K562 (cell line): ENCODE results near the gene PFKFB2. TPM values are rescaled to one million over a fixed set of nuclear protein-coding genes. Genes with fewer than 3 reads are reported as not detected.
A peak's percentile ranks its signal among the peaks of the same experiment; 100 is the strongest.

ENCODE experiments used
- ATAC-seq: fragments of 200-7000 bp; cut with Tn5 transposase; 3 replicates; pipeline ENCODE4 v1.9.1; 2020; ENCODE audit warnings: moderate library complexity
- BruUV-seq: library from RNA; stranded (reverse); fragments of 400-500 nt; replicated peaks from 2 replicates; lab custom pipeline; 2021; lab: Mats Ljungman, UMichigan
- CTCF ChIA-PET: fragments of 300-600 bp; formaldehyde crosslinking; extraction: SDS; loops from one replicate; lab custom pipeline; 2021; ENCODE audit warnings: low intra/inter-chr PET ratio; lab: Yijun Ruan, JAX
- POLR2A ChIA-PET: fragments of 300-600, 350-650 bp; sonication (Branson Sonifier 250); formaldehyde crosslinking; extraction: SDS; loops from one replicate; lab custom pipeline; 2021; ENCODE audit warnings: antibody characterized with exemption, inconsistent platforms; lab: Yijun Ruan, JAX
- DNase-seq, 4 experiments: peaks; one replicate each; pipeline versions ENCODE4 v3.0.0 to v3.0.0-alpha.2; 2011 to 2018; ENCODE audit warnings: low spot score in 3 of 4, mixed read lengths in 3 of 4; ENCODE audit errors: extremely low read depth in 1 of 4
- FAIRE-seq: peaks from 2 replicates; lab custom pipeline; 2011; peaks lifted over from hg19 to GRCh38; lab: Jason Lieb, UNC
- H2AFZ ChIP-seq: 2 replicates; pipeline ENCODE4 v1.6.0; 2011; ENCODE audit warnings: low read depth, low read length, control low read depth, inconsistent platforms
- H3K27ac ChIP-seq: fragments of 200-600 bp; 3 replicates; pipeline ENCODE4 v1.8.0; 2011; ENCODE audit warnings: low read depth, mild to moderate bottlenecking, control low read depth, inconsistent platforms, low read length, moderate library complexity, mixed read lengths; ENCODE audit errors: extremely low read depth
- H3K27me3 ChIP-seq, 2 experiments: fragments of 300-600 bp in 1 of 2; 2 replicates in 1 of 2; 3 replicates in 1 of 2; pipeline versions ENCODE4 v1.6.0 to v1.8.0; 2011; ENCODE audit warnings: inconsistent platforms in 2 of 2, low read length in 2 of 2, mild to moderate bottlenecking in 1 of 2, mixed read lengths in 1 of 2, moderate library complexity in 1 of 2; ENCODE audit not compliant: control insufficient read depth in 2 of 2, insufficient read depth in 2 of 2
- H3K36me3 ChIP-seq: fragments of 300-600 bp; 3 replicates; pipeline ENCODE4 v1.8.0; 2011; ENCODE audit warnings: mild to moderate bottlenecking, low read length, inconsistent platforms; ENCODE audit not compliant: control insufficient read depth, insufficient read depth
- H3K4me1 ChIP-seq, 2 experiments: fragments of 200-600 bp in 1 of 2; replicated peaks in 1 of 2; 2 replicates in 1 of 2; 3 replicates in 1 of 2; pipeline versions ENCODE4 v1.5.1 to v1.8.0; 2011; ENCODE audit warnings: inconsistent platforms in 2 of 2, low read length in 2 of 2, mild to moderate bottlenecking in 1 of 2, mixed read lengths in 1 of 2, moderate library complexity in 1 of 2; ENCODE audit not compliant: control insufficient read depth in 2 of 2, insufficient read depth in 2 of 2
- H3K4me2 ChIP-seq: 2 replicates; pipeline ENCODE4 v1.6.1; 2011; ENCODE audit warnings: low read length, control low read depth, inconsistent platforms, mixed read lengths; ENCODE audit not compliant: insufficient read depth
- H3K4me3 ChIP-seq: fragments of 200-600 bp; sonication (generic), shearing (Covaris generic); 2 replicates; pipeline ENCODE4 v1.5.1; 2016; ENCODE audit warnings: control low read depth, inconsistent platforms
- H3K79me2 ChIP-seq: fragments of 200-600 bp; 3 replicates; pipeline ENCODE4 v1.8.0; 2011; ENCODE audit warnings: low read length, inconsistent platforms; ENCODE audit not compliant: control insufficient read depth, insufficient read depth
- H3K9ac ChIP-seq, 2 experiments: 2 replicates each; pipeline versions ENCODE4 v1.6.0 to v1.6.1; 2011; ENCODE audit warnings: low read depth in 2 of 2, low read length in 2 of 2, control low read depth in 1 of 2, inconsistent platforms in 1 of 2, mild to moderate bottlenecking in 1 of 2, mixed read lengths in 1 of 2; ENCODE audit not compliant: insufficient read depth in 1 of 2
- H3K9me1 ChIP-seq: one replicate; pipeline ENCODE4 v1.6.0; 2011; ENCODE audit warnings: inconsistent platforms, mild to moderate bottlenecking, low read length, moderate library complexity; ENCODE audit not compliant: control insufficient read depth, insufficient read depth
- H3K9me3 ChIP-seq: replicated peaks from 2 replicates; pipeline ENCODE4 v1.5.1; 2011; ENCODE audit warnings: low read depth, low read length, inconsistent platforms; ENCODE audit not compliant: control insufficient read depth, insufficient read depth
- H4K20me1 ChIP-seq: replicated peaks from 2 replicates; pipeline ENCODE4 v1.6.1; 2011; ENCODE audit warnings: low read length, inconsistent platforms, mixed read lengths; ENCODE audit not compliant: control insufficient read depth, insufficient read depth
- CBX5 ChIP-seq: IDR thresholded peaks from 2 replicates; pipeline ENCODE4 v1.6.1; 2014; ENCODE audit warnings: low read depth, borderline replicate concordance
- CCNT2 ChIP-seq: IDR thresholded peaks from 2 replicates; pipeline ENCODE4 v1.6.1; 2011; ENCODE audit warnings: borderline replicate concordance, low read depth, mild to moderate bottlenecking, moderate library complexity, mixed read lengths, low read length; ENCODE audit not compliant: insufficient read length; ENCODE audit errors: extremely low read depth
- CEBPB ChIP-seq: fragments of 450-650 bp; IDR thresholded peaks from 2 replicates; pipeline ENCODE4 v1.6.1; 2016; ENCODE audit warnings: missing genetic modification characterization, missing compliant biosample characterization
- CHCHD3 ChIP-seq: fragments of 250-450 bp; sonication (Bioruptor Pico); IDR thresholded peaks from 2 replicates; pipeline ENCODE4 v2.1.2; 2022; ENCODE audit warnings: mild to moderate bottlenecking
- GABPA ChIP-seq: fragments of 200-800 bp; sonication (Bioruptor generic); conservative IDR thresholded peaks from 2 replicates; pipeline ENCODE4 v1.6.1; 2016; ENCODE audit warnings: low read depth, missing genetic modification characterization, missing compliant biosample characterization
- GTF2A2 ChIP-seq: IDR thresholded peaks from 2 replicates; pipeline ENCODE4 v1.6.1; 2016; ENCODE audit warnings: mild to moderate bottlenecking, missing genetic modification characterization, missing compliant biosample characterization
- KDM1A ChIP-seq, 2 experiments: fragments of 450-650 bp; IDR thresholded peaks; 2 replicates each; pipeline ENCODE4 v1.6.1; 2016; ENCODE audit warnings: mild to moderate bottlenecking in 2 of 2
- KHSRP ChIP-seq: fragments of 450-650 bp; IDR thresholded peaks from 2 replicates; pipeline ENCODE4 v1.6.1; 2017
- NCOA4 ChIP-seq: fragments of 450-650 bp; IDR thresholded peaks from 2 replicates; pipeline ENCODE4 v1.6.1; 2018; ENCODE audit warnings: mild to moderate bottlenecking; ENCODE audit not compliant: partially characterized antibody
- NR2C1 ChIP-seq, 2 experiments: fragments of 450-650 bp; IDR thresholded peaks; 2 replicates each; pipeline ENCODE4 v1.6.1; 2017; ENCODE audit warnings: mild to moderate bottlenecking in 2 of 2, antibody characterized with exemption in 1 of 2, inconsistent platforms in 1 of 2, missing compliant biosample characterization in 1 of 2, missing genetic modification characterization in 1 of 2
- WGBS: fragments of 100-300 bp; shearing (Covaris generic); methylation state at CpG from one replicate; pipeline ENCODE4 v1.1.6; 2016; ENCODE audit warnings: low coverage, mixed read lengths; ENCODE audit not compliant: insufficient coverage; ENCODE audit errors: missing lambda C conversion rate; 5-methylcytosine and 5-hydroxymethylcytosine counted together
- in situ Hi-C: fragments of 300-500 bp; cut with MboI; formaldehyde crosslinking; loops from 4 replicates; pipeline ENCODE4 v1.15.0; 2018; ENCODE audit warnings: inconsistent platforms, mixed read lengths
- intact Hi-C: fragments of 100-400 bp; cut with micrococcal nuclease; formaldehyde crosslinking; loops from 2 replicates; pipeline ENCODE4 v1.14.2; 2022
- polyA plus RNA-seq, 8 experiments: library from polyadenylated mRNA; depleted of rRNA in 4 of 8; stranded (reverse) in 5 of 8; unstranded in 3 of 8; fragments of >200 nt; fragmentation: Nextera tagmentation in 2 of 8; fragmentation: Illumina TruSeq in 1 of 8; extraction: Ambion mirVana in 2 of 8; extraction: Trizol in 1 of 8; gene quantifications; 2 replicates each; pipeline versions ENCODE4 v1.2.1 to v1.2.3, GENCODE V29; 2011 to 2014; ENCODE audit warnings: inconsistent platforms in 1 of 8, missing spikeins in 1 of 8
- total RNA-seq, 7 experiments: library from RNA; depleted of rRNA in 6 of 7; stranded (reverse); fragments of >200 nt in 6 of 7; fragmentation: Illumina TruSeq in 2 of 7; extraction: Trizol in 2 of 7; gene quantifications; 2 replicates each; pipeline versions ENCODE4 v1.2.1 to v1.2.3, GENCODE V29; 2011 to 2021; ENCODE audit warnings: low replicate concordance in 1 of 7
- TF ChIP-seq, protein P1 (sequence below): fragments of 250-450 bp; sonication (Bioruptor Pico); IDR thresholded peaks from 2 replicates; pipeline ENCODE4 v1.8.0; 2021; ENCODE audit warnings: moderate library complexity, mild to moderate bottlenecking, inconsistent platforms
- TF ChIP-seq, protein P2 (sequence below): sonication (generic); formaldehyde crosslinking; IDR thresholded peaks from 2 replicates; pipeline ENCODE4 v1.8.1; 2023; ENCODE audit warnings: mild to moderate bottlenecking, missing genetic modification reagents, moderate library complexity
- TF ChIP-seq, protein P3 (sequence below), 3 experiments: fragments of 200-800 bp in 1 of 3; sonication (Bioruptor generic) in 1 of 3; sonication (generic) in 1 of 3; formaldehyde crosslinking in 1 of 3; IDR thresholded peaks; 2 replicates each; pipeline versions ENCODE4 v1.6.1 to v1.8.0; 2016 to 2022; ENCODE audit warnings: mild to moderate bottlenecking in 2 of 3, missing compliant biosample characterization in 2 of 3, missing genetic modification characterization in 2 of 3, missing genetic modification reagents in 1 of 3
- TF ChIP-seq, protein P4 (sequence below): fragments of 450-650 bp; IDR thresholded peaks from 2 replicates; pipeline ENCODE4 v1.6.1; 2016

The PFKFB2 gene
- total and polyA plus RNA-seq, 9 of the 15 experiments (the other 6 are each of a cell fraction or from before 2014, with no cell fraction given): 6.9 to 26.0 (median 16.4) TPM

DNA sequence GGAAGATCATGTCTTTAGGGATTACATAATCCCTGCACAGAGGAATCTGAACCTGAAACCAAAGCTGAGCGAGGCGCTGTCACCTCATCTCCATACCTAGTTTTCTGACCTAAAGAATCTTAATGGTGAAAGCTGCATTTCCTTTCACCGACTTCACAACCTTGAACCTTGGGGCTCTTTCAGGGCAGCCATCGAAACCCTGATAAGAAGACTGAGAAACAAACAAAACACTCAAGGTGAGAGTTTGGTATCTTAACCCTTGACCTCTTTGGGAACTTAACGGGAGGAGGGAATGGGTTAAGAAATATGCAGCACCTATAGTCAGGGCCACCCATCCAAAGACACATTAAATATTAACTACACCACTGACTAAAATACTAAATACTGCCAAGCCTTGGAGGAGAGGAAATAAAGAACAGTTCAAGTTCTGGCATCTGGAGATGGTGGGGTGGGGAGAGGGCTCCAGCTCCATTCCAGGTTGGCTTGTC, 22.5 kb upstream of the PFKFB2 start:
- WGBS: 24% methylated on average over 5 of the region's 5 CpGs
- Histone ChIP-seq H3K4me1 (peaks cover 13 to 92% of the 10 kb centered on the region in 2 experiments), H3K9me3 (no peaks in the 10 kb centered on the region), H3K27me3 (no peaks in the 10 kb centered on the region), H3K79me2 (peaks cover 6% of the 10 kb centered on the region; the same call in 2 of the 3 replicates), H3K9ac (peak overlapping the region in 1 of 2 experiments; percentile 25; a peak in 1 of 4 replicates), H3K9me1 (no peaks in the 10 kb centered on the region), H3K36me3 (no peaks in the 10 kb centered on the region), H3K4me3 (no peak overlapping the region), H4K20me1 (no peaks in the 10 kb centered on the region), H3K27ac (peak overlapping the region; percentile 35; the same call in 2 of the 3 replicates), H2AFZ (peak overlapping the region; percentile 61), H3K4me2 (peak overlapping the region; percentile 59)
- intact Hi-C loops (no loop called here), in situ Hi-C loops (no loop called here)
- ATAC-seq (no peak), FAIRE-seq (no peak), DNase-seq (no peak)
- ChIA-PET POLR2A (interaction anchor here (0.5 to 9.0 kb wide), 6 partner anchors 8 to 803 kb away, joined by 3 to 104 read pairs (median 17); partner anchors contain the start of gene YOD1), CTCF (no interaction called here)
- BruUV-seq: no TSS peak
- TF ChIP-seq, protein P1, sequence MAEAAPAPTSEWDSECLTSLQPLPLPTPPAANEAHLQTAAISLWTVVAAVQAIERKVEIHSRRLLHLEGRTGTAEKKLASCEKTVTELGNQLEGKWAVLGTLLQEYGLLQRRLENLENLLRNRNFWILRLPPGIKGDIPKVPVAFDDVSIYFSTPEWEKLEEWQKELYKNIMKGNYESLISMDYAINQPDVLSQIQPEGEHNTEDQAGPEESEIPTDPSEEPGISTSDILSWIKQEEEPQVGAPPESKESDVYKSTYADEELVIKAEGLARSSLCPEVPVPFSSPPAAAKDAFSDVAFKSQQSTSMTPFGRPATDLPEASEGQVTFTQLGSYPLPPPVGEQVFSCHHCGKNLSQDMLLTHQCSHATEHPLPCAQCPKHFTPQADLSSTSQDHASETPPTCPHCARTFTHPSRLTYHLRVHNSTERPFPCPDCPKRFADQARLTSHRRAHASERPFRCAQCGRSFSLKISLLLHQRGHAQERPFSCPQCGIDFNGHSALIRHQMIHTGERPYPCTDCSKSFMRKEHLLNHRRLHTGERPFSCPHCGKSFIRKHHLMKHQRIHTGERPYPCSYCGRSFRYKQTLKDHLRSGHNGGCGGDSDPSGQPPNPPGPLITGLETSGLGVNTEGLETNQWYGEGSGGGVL (CRISPR knock-in tag): no peak
- TF ChIP-seq KHSRP (no peak), GABPA (tag) (0 out of 2 replicates have a peak, but pooled peaks have one; percentile 2), CBX5 (no peak), CCNT2 (no peak), NCOA4 (no peak), GTF2A2 (tag) (no peak), CEBPB (tag) (peak; percentile 66), NR2C1 (IDR thresholded peaks at IDR 0.05) (peak; percentile 54; the same call in 1 of the 2 replicates), NR2C1 (tag; IDR thresholded peaks at IDR 0.05) (peak; percentile 78), CHCHD3 (CRISPR knock-in tag) (no peak), KDM1A (IDR thresholded peaks at IDR 0.05) (peak in 1 of 2 experiments; percentile 31; a peak in 1 of 4 replicates)
- TF ChIP-seq, protein P2, sequence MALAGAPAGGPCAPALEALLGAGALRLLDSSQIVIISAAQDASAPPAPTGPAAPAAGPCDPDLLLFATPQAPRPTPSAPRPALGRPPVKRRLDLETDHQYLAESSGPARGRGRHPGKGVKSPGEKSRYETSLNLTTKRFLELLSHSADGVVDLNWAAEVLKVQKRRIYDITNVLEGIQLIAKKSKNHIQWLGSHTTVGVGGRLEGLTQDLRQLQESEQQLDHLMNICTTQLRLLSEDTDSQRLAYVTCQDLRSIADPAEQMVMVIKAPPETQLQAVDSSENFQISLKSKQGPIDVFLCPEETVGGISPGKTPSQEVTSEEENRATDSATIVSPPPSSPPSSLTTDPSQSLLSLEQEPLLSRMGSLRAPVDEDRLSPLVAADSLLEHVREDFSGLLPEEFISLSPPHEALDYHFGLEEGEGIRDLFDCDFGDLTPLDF (CRISPR knock-in tag): no peak
- TF ChIP-seq, protein P3, sequence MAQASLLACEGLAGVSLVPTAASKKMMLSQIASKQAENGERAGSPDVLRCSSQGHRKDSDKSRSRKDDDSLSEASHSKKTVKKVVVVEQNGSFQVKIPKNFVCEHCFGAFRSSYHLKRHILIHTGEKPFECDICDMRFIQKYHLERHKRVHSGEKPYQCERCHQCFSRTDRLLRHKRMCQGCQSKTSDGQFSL (CRISPR knock-in tag; IDR thresholded peaks at IDR 0.05): no peak
- TF ChIP-seq, protein P3 (tag; IDR thresholded peaks at IDR 0.05): 0 out of 4 replicates have a peak, but pooled peaks of 1 of the 2 experiments have one; percentile 30
- TF ChIP-seq, protein P4, sequence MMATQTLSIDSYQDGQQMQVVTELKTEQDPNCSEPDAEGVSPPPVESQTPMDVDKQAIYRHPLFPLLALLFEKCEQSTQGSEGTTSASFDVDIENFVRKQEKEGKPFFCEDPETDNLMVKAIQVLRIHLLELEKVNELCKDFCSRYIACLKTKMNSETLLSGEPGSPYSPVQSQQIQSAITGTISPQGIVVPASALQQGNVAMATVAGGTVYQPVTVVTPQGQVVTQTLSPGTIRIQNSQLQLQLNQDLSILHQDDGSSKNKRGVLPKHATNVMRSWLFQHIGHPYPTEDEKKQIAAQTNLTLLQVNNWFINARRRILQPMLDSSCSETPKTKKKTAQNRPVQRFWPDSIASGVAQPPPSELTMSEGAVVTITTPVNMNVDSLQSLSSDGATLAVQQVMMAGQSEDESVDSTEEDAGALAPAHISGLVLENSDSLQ: no peak
